HG03460 (cell line): ENCODE measurements around the gene ARHGAP26.
"Not testable (repeated sequence)": the region's sequence is repeated elsewhere in the genome, so short reads cannot be mapped to it uniquely, and the experiment has no call there.

Experiments used
- ATAC-seq: cut with Tn5 transposase; IDR thresholded peaks from one replicate; pipeline ENCODE4 v1.9.1; 2021; ENCODE audit not compliant: unreplicated experiment

Gene ARHGAP26

GRCh38 chr5:142978252-142978651 is 208.1 kb downstream of the ARHGAP26 start:
- ATAC-seq = no peak

- ATAC-seq = no peak
These were observed 208.5 kb downstream of the ARHGAP26 start for GRCh38 chr5:142978726-142979125.

DNA sequence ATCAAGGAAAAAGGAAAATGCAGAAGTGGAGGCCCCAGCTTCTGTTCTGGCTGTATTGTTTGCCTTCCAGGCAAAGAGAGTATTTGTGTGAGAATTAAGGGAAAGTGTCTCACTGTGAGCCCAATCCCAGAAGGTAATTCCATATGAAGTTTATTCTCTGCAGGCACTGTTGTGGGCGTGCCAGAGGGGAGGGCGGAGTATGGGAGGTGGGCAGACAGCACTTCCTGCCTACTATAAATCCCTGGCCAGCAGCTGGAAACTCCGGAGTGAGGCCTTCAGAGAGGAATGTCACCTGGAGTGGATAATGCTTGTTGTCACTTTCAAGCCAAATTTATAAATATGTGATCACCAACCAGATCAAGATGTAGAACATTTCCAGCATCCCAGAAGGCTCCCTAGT is 209.5 kb downstream of the ARHGAP26 start:
- no peak for ATAC-seq

GRCh38 chr5:142981475-142981874 is 211.3 kb downstream of the ARHGAP26 start:
- ATAC-seq = no peak

GRCh38 chr5:142981886-142982820 is 212.0 kb downstream of the ARHGAP26 start:
- no peak for ATAC-seq

DNA sequence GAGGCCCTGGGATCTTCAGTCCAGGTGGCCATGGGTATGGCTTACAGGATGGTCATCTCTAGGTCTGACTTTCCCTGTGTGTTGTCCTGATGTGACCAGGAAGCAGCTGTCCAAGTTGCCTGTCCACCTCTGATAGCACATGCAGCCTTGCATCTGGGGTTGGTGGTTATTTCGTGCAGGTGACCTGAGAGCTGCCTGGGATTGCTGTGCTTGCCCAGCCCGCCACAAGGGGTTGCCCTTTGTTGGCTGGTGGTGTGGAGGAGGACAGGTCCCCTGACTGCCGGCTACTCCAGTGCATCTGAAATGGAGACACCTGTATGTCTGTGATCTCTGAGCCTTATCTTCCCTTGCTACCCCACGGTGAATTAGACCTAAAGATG is 212.6 kb downstream of the ARHGAP26 start:
- no peak for ATAC-seq

- no peak for ATAC-seq
These were observed 213.8 kb downstream of the ARHGAP26 start for GRCh38 chr5:142984011-142984410.

DNA sequence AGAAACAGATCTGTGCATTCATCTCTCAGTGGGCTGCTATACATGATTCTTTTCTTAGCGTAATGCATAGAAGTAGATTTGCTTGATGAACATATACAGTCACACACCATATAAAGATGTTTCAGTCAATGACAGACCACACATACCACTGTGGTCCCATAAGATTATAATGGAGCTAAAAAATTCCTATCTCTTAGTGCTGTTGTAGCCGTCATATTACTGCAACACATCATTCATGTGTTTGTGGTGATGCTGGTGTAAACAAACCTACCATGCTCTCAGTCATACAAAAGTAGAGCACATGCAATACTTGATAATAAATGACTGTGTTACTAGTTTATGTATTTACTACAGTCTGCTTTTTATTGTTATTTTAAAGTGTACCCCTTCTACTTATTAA is 214.3 kb downstream of the ARHGAP26 start:
- ATAC-seq = no peak

GRCh38 chr5:142989270-142989669 is 219.1 kb downstream of the ARHGAP26 start:
- not testable (repeated sequence) for ATAC-seq

GRCh38 chr5:142990073-142990472 is 219.9 kb downstream of the ARHGAP26 start:
- not testable (repeated sequence) for ATAC-seq

DNA sequence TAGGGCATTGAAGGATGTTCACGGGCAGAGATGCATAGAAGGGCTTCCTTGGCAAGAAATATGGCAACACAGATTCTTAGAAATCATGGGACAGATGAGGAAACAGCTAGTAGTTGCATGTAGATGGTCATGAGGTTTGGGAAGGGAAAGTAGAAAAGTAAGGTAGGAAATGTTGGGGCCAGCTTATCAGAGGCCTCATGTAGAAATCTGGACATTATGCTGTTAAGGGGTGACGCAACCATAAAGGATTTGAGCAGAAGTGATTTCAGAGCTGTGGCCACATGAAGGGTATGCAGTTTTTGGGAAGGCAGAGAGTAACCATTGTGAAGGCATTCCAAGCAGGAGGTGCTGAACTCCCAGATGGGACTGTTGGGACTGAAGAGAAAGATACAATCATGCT is 224.0 kb downstream of the ARHGAP26 start:
- ATAC-seq = no peak

GRCh38 chr5:142995621-142996020 is 225.4 kb downstream of the ARHGAP26 start:
- ATAC-seq = not testable (repeated sequence)

DNA sequence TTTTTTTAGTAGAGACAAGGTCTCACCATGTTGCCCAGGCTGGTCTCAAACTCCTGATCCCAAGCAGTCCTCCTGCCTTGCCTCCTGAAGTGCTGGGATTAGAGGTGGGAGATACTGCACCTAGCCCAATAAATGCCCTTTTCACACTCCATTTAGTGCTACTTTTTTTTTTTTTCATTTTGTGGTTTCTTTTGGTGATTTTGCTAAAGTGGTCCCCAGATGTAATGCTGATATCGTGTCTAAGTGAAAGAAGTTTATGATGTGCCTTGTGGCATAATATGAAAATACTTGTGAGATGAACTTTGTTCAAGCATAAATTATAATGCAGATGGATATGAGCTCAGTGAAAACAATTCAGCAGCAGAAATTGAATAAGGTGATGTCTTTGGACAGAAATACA is 227.4 kb downstream of the ARHGAP26 start:
- no peak for ATAC-seq

GRCh38 chr5:142998316-142999020 is 228.3 kb downstream of the ARHGAP26 start:
- ATAC-seq = peak; percentile 40

GRCh38 chr5:143000551-143000950 is 230.4 kb downstream of the ARHGAP26 start:
- not testable (repeated sequence) for ATAC-seq

DNA sequence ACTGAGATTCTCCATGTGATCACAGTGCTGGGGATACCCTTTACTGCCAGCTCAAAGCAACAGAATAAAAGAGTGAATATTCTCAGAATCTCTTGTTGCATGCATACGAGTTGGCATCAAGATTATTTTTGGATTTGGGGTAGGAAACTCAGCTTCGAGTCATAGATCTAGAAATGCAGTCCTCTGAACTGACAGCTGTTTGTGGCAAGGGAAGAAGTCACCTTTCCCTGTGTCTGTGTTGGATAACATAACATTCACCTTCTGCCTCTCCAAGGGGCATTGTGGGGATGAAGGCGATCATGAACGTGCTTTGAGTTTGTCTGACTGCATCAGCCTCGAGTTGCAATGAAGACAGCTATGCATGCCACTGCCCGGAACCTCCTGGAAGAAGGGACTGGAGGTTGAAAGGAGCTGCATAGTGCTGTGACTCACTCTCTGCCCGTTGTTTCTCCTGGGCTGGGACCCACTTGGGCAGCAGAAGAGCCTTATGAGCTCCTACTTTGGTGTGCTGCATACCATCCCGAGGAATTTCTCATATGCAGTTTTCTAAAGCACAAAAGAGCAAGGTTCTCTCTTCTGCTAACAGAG is 231.7 kb downstream of the ARHGAP26 start:
- ATAC-seq = no peak

DNA sequence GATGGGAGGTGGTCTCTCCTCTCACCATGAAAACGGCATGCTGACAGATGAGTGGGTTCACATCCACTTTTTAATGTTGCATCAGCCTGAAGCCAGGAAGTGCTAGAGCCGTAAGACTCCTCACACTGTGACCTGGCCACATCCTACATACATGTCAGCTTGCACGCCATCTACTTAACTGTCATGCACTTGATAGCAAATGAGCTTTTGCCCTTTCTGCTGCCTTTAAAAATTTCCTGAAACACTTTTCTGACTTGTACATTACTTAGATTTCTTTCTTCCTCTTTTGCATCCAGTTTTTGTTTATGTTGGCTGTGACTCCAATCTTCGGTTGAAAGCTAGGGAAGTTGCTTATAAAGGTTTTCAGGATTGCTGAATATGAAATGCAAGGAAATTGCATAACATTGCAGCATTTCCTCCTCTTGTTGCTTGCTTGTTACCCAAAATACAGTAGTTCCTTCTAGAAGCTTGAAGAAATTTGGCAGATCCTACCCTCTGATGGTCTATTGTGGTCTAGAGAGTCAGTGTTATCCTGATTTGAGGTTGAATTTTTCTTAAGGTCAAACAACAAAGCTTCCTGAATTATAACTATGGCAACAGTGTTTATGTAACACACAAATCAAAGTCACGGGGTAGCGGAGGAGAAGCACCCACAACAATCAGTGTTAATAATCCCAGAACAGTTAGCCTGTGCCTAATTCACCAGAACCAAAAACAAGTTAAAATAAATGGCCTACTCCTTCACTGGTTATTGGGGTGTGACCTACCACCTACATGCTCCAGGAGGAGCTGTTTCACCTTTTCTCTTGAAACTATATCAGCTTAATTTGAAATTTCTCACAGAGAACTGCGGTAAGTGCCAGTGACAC is 232.5 kb downstream of the ARHGAP26 start:
- ATAC-seq = peak; percentile 64

GRCh38 chr5:143003328-143003636 is 233.1 kb downstream of the ARHGAP26 start:
- ATAC-seq = no peak

- peak; percentile 43 for ATAC-seq
These were observed 234.4 kb downstream of the ARHGAP26 start for GRCh38 chr5:143004361-143005145.

DNA sequence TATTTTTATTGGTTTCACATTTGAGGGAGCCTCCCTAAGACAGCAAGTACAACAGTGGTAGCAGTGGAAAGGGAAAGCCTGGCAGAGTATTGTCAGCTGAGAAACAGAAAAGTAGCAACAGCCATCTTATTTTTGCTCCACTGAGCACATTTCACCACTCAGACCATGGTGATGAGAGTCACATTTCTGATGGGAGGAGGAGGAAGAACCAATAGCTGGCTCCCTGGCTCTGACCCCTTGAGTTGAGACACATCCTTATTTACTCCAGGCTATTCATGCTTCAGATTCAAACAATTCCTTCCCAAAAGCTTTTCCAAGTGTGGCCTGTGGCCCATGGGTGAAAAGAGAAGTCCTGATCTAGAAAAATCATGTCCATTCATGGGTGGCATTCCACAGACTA is 236.3 kb downstream of the ARHGAP26 start:
- ATAC-seq = no peak
